Peyer's patch (tissue), 4 donors: ENCODE results near the gene MSL2.

Source experiments
- CTCF ChIP-seq, 6 experiments: fragments of 450-650 bp in 4 of 6; fragments of 200-600 bp in 2 of 6; sonication (generic) in 1 of 6; IDR thresholded peaks; one replicate each; pipeline ENCODE4 v1.5.1; 2017 to 2019; ENCODE audit warnings: antibody characterized with exemption in 6 of 6, mild to moderate bottlenecking in 3 of 6, moderate library complexity in 1 of 6
- POLR2A ChIP-seq, 2 donors: fragments of 450-650 bp; IDR thresholded peaks; one replicate each; pipeline ENCODE4 v1.5.1; 2017; ENCODE audit warnings: antibody characterized with exemption in 2 of 2, mild to moderate bottlenecking in 2 of 2, moderate library complexity in 2 of 2

DNA sequence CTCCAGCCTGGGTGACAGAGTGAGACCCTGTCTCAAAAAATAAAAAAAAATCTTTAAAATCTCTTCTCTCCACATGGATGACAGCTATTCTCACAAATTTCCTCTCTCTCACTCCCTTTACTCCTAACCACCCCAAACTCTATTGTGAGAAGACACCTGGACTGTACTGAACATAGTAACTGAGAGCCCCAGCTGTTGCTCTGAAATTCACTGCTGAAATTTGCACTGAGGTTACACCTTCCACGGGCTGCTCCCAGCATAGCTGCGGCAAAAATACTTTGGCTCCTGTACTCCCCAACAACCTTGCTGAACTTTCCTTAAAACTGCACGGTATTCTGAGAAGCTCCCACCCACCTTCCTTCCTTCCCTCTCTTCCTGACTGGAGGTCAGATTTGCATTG is 49.6 kb upstream of the MSL2 start:
- TF ChIP-seq CTCF (IDR thresholded peaks at IDR 0.05) (no peak), POLR2A (IDR thresholded peaks at IDR 0.05) (no peak)
